Astrocyte (in vitro differentiated cells and primary cell): Measurements from ENCODE around the gene MICAL3. TPM values are rescaled to one million over a fixed set of nuclear protein-coding genes. Genes with fewer than 3 reads are reported as not detected.
"Not testable (repeated sequence)": the region's sequence is repeated elsewhere in the genome, so short reads cannot be mapped to it uniquely, and the experiment has no call there.

Experiments used
- DNase-seq: peaks from one replicate; pipeline ENCODE4 v3.0.0-alpha.2; 2010; ENCODE audit warnings: low read depth
- FAIRE-seq: peaks from 2 replicates; lab custom pipeline; 2011; peaks lifted over from hg19 to GRCh38; lab: Jason Lieb, UNC
- H2AFZ ChIP-seq: 2 replicates; pipeline ENCODE4 v1.6.0; 2012; ENCODE audit warnings: low read depth, low read length, inconsistent platforms
- H3K27ac ChIP-seq: 2 replicates; pipeline ENCODE4 v1.5.1; 2011; ENCODE audit warnings: low read depth, low read length, inconsistent platforms
- H3K27me3 ChIP-seq: 2 replicates; pipeline ENCODE4 v1.6.0; 2011; ENCODE audit warnings: low read length, inconsistent platforms; ENCODE audit not compliant: insufficient read depth
- H3K36me3 ChIP-seq: 2 replicates; pipeline ENCODE4 v1.5.1; 2011; ENCODE audit warnings: low read length, inconsistent platforms; ENCODE audit not compliant: insufficient read depth
- H3K4me1 ChIP-seq: 2 replicates; pipeline ENCODE4 v1.5.1; 2011; ENCODE audit warnings: low read length, inconsistent platforms; ENCODE audit not compliant: insufficient read depth
- H3K4me2 ChIP-seq: 2 replicates; pipeline ENCODE4 v1.6.0; 2012; ENCODE audit warnings: low read length, inconsistent platforms
- H3K4me3 ChIP-seq: 2 replicates; pipeline ENCODE4 v1.5.1; 2011; ENCODE audit warnings: low read depth, mild to moderate bottlenecking, low read length, inconsistent platforms; ENCODE audit not compliant: insufficient read depth
- H3K79me2 ChIP-seq: 2 replicates; pipeline ENCODE4 v1.6.0; 2012; ENCODE audit warnings: mild to moderate bottlenecking, low read length, inconsistent platforms; ENCODE audit not compliant: insufficient read depth
- H3K9ac ChIP-seq: 2 replicates; pipeline ENCODE4 v1.6.0; 2012; ENCODE audit warnings: mild to moderate bottlenecking, low read length, inconsistent platforms
- H3K9me3 ChIP-seq: 2 replicates; pipeline ENCODE4 v1.5.1; 2012; ENCODE audit warnings: low read depth, mild to moderate bottlenecking, low read length, inconsistent platforms; ENCODE audit not compliant: insufficient read depth
- H4K20me1 ChIP-seq: 2 replicates; pipeline ENCODE4 v1.6.0; 2012; ENCODE audit warnings: low read length, inconsistent platforms; ENCODE audit not compliant: insufficient read depth
- H3K27ac Mint-ChIP-seq: one replicate; pipeline ENCODE4 v1.8.0; 2021; ENCODE audit warnings: mild to moderate bottlenecking, mixed read lengths; ENCODE audit not compliant: unreplicated experiment
- H3K27me3 Mint-ChIP-seq: one replicate; pipeline ENCODE4 v1.8.0; 2021; ENCODE audit warnings: low read depth, mixed read lengths; ENCODE audit not compliant: unreplicated experiment
- H3K36me3 Mint-ChIP-seq: one replicate; pipeline ENCODE4 v1.8.0; 2021; ENCODE audit warnings: low read depth, mixed read lengths; ENCODE audit not compliant: unreplicated experiment
- H3K4me1 Mint-ChIP-seq: one replicate; pipeline ENCODE4 v1.8.0; 2021; ENCODE audit warnings: low read depth, mixed read lengths; ENCODE audit not compliant: unreplicated experiment
- H3K4me3 Mint-ChIP-seq: one replicate; pipeline ENCODE4 v1.8.0; 2021; ENCODE audit warnings: mild to moderate bottlenecking, moderate library complexity, mixed read lengths; ENCODE audit not compliant: unreplicated experiment
- H3K9me3 Mint-ChIP-seq: one replicate; pipeline ENCODE4 v1.8.0; 2021; ENCODE audit warnings: mild to moderate bottlenecking, mixed read lengths; ENCODE audit not compliant: unreplicated experiment
- EZH2 ChIP-seq: IDR thresholded peaks from 2 replicates; pipeline ENCODE4 v1.6.1; 2012; ENCODE audit warnings: mild to moderate bottlenecking, low read length, inconsistent platforms; ENCODE audit not compliant: insufficient read depth
- total RNA-seq: library from RNA; stranded (reverse); gene quantifications from 2 replicates; pipeline ENCODE4 v1.2.1, GENCODE V29; 2021
- TF ChIP-seq, protein P1 (sequence below): IDR thresholded peaks from 2 replicates; pipeline ENCODE4 v1.5.1; 2011; ENCODE audit warnings: low read depth, mild to moderate bottlenecking, inconsistent platforms, low read length, moderate library complexity; ENCODE audit not compliant: insufficient read depth

MICAL3 gene
- total RNA-seq, 1 donor from 2014 or later = 113 TPM

DNA sequence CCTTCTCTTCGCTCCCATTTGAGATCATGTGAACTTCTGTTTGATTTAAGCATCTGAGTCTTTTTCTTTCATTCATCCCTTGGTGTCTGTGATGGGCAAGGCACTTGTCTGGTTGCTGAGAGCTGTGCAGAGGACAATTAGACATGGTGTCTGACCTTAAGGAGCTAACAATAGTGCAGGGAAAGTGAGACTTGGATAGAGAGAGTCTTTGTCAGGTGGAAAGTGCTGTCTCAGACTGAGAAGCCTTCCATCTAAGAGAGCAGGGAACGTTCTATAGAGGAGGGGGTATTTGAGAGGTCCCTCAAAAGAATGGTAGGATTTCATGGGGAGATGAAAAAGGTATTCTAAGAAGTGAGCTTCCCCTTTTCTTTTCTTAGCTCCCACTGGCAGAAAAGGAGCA is 14.1 kb downstream of the MICAL3 start:
- Histone ChIP-seq H3K27ac (no peak overlapping the region), H3K9me3 (no peaks in the 10 kb centered on the region), H3K79me2 (no peaks in the 10 kb centered on the region), H2AFZ (no peak overlapping the region), H3K4me3 (no peak overlapping the region), H3K4me1 (no peaks in the 10 kb centered on the region), H3K9ac (no peak overlapping the region), H3K36me3 (no peaks in the 10 kb centered on the region), H4K20me1 (no peaks in the 10 kb centered on the region), H3K4me2 (no peak overlapping the region), H3K27me3 (no peaks in the 10 kb centered on the region)
- H3K9me3 Mint-ChIP-seq = peaks cover 3% of the 10 kb centered on the region
- TF ChIP-seq, protein P1, sequence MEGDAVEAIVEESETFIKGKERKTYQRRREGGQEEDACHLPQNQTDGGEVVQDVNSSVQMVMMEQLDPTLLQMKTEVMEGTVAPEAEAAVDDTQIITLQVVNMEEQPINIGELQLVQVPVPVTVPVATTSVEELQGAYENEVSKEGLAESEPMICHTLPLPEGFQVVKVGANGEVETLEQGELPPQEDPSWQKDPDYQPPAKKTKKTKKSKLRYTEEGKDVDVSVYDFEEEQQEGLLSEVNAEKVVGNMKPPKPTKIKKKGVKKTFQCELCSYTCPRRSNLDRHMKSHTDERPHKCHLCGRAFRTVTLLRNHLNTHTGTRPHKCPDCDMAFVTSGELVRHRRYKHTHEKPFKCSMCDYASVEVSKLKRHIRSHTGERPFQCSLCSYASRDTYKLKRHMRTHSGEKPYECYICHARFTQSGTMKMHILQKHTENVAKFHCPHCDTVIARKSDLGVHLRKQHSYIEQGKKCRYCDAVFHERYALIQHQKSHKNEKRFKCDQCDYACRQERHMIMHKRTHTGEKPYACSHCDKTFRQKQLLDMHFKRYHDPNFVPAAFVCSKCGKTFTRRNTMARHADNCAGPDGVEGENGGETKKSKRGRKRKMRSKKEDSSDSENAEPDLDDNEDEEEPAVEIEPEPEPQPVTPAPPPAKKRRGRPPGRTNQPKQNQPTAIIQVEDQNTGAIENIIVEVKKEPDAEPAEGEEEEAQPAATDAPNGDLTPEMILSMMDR = no peak
- TF ChIP-seq EZH2 = no peak
- DNase-seq (no peak), FAIRE-seq (no peak)
- no peak overlapping the region for H3K27ac Mint-ChIP-seq
- peaks cover 4% of the 10 kb centered on the region for H3K36me3 Mint-ChIP-seq
- no peak overlapping the region for H3K4me3 Mint-ChIP-seq
- H3K27me3 Mint-ChIP-seq = peaks cover 2% of the 10 kb centered on the region
- H3K4me1 Mint-ChIP-seq = peaks cover 21% of the 10 kb centered on the region

DNA sequence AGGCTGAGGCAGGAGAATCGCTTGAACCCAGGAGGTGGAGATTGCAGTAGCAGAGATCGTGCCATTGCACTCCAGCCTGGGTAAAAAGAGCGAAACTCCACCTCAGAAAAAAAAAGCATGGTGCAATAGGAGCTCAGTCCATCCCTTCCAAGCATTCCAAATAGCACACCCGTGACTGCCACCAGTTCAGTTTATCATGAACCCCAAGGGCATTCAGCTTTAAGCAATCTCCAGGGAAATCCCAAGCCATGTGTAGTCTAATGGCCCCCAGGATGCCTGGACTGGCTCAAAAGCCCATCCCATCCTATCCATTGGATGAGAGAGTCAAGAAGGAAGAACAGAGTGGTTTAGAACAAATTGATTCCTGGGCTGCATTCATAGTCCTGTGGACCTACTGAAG is 16.2 kb downstream of the MICAL3 start:
- Mint-ChIP-seq H3K4me1 (peaks cover 13% of the 10 kb centered on the region), H3K9me3 (peaks cover 3% of the 10 kb centered on the region), H3K27me3 (no peaks in the 10 kb centered on the region), H3K4me3 (no peak overlapping the region), H3K36me3 (no peaks in the 10 kb centered on the region), H3K27ac (no peak overlapping the region)
- DNase-seq (no peak), FAIRE-seq (no peak)
- H3K27me3 ChIP-seq = no peaks in the 10 kb centered on the region
- H3K79me2 ChIP-seq = no peaks in the 10 kb centered on the region
- H3K36me3 ChIP-seq = no peaks in the 10 kb centered on the region
- no peak overlapping the region for H3K9ac ChIP-seq
- no peak overlapping the region for H2AFZ ChIP-seq
- no peaks in the 10 kb centered on the region for H3K9me3 ChIP-seq
- TF ChIP-seq, protein P1 = no peak
- no peaks in the 10 kb centered on the region for H4K20me1 ChIP-seq
- H3K4me2 ChIP-seq = no peak overlapping the region
- H3K4me1 ChIP-seq = no peaks in the 10 kb centered on the region
- H3K27ac ChIP-seq = no peak overlapping the region
- no peak overlapping the region for H3K4me3 ChIP-seq

DNA sequence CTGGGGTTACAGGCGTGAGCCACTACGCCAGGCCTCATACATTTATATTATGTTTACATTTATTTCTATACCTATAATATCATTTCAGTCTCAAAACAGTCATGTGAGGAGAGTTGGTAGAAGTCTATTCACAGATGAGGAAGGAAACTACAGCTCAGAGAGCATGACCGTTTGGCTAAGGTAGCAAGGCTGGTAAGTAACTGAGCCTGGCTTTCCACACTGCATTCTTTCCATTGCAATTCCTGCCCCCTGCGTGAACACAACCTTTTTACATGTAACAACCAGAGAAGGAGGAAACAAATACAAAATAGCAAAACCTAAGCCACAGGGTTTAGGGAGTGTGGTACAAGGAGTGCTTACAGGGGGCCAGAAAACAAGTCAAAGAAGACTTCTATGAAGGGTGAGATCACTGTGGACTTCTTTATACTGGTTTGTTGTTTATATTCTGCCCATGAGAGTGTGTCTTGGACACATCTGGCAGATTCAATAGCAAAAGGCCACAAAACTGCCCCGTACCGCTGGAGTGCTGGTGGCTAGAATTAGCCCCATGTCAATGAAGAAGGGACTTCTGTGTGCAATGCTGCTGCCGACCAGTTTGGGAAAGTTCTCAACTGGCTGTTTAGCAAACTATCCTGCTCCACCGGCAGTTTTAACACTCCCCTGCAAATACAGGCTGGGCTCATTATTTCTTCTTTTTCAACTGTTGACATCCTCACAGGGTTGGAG is 19.0 kb downstream of the MICAL3 start:
- Histone ChIP-seq H3K27me3 (no peaks in the 10 kb centered on the region), H4K20me1 (peaks cover 2% of the 10 kb centered on the region), H3K4me1 (peaks cover 1% of the 10 kb centered on the region), H3K9ac (no peak overlapping the region), H2AFZ (no peak overlapping the region), H3K79me2 (peaks cover 11% of the 10 kb centered on the region), H3K4me3 (no peak overlapping the region), H3K27ac (no peak overlapping the region), H3K9me3 (no peaks in the 10 kb centered on the region), H3K36me3 (no peaks in the 10 kb centered on the region), H3K4me2 (no peak overlapping the region)
- TF ChIP-seq, protein P1 = no peak
- no peak for TF ChIP-seq EZH2
- no peak overlapping the region for H3K27ac Mint-ChIP-seq
- H3K36me3 Mint-ChIP-seq = peaks cover 5% of the 10 kb centered on the region
- H3K4me3 Mint-ChIP-seq = no peak overlapping the region
- H3K27me3 Mint-ChIP-seq = no peaks in the 10 kb centered on the region
- no peak for FAIRE-seq
- no peak for DNase-seq
- peaks cover 3% of the 10 kb centered on the region for H3K9me3 Mint-ChIP-seq
- H3K4me1 Mint-ChIP-seq = peaks cover 5% of the 10 kb centered on the region

DNA sequence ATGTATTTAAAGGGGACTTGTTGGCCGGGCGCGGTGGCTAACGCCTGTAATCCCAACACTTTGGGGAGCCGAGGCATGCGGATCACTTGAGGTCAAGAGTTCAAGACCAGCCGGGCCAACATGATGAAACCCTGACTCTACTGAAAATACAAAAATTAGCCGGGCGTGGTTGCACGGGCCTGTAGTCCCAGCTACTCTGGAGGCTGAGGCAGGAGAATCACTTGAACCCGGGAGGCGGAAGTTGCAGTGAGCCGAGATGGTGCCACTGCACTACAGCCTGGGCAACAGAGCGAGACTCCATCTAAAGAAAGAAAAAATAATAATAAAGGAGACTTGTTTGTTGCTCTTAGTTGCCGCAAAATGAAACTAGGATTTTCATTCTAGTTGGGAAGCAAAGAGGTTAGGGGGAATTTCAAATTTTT is 22.5 kb downstream of the MICAL3 start:
- FAIRE-seq, H3K9me3 Mint-ChIP-seq, H3K27me3 Mint-ChIP-seq, H3K36me3 Mint-ChIP-seq, DNase-seq, H3K27me3 ChIP-seq, H3K36me3 ChIP-seq, H3K9me3 ChIP-seq: not testable (repeated sequence)
- Mint-ChIP-seq H3K27ac (peak overlapping the region; percentile 99), H3K4me1 (peaks cover 24% of the 10 kb centered on the region), H3K4me3 (peak overlapping the region; percentile 90)
- H4K20me1 ChIP-seq = peaks cover 35% of the 10 kb centered on the region
- peak overlapping the region; percentile 98 for H3K27ac ChIP-seq
- H3K4me1 ChIP-seq = peaks cover 12% of the 10 kb centered on the region
- H3K4me3 ChIP-seq = peak overlapping the region; percentile 83
- H3K9ac ChIP-seq = peak overlapping the region; percentile 91
- peak overlapping the region; percentile 97 for H2AFZ ChIP-seq
- peak overlapping the region; percentile 93 for H3K4me2 ChIP-seq
- H3K79me2 ChIP-seq = peaks cover 45% of the 10 kb centered on the region
